Liver (tissue), 9 donors: ENCODE data around the gene TMPRSS3. TPM values are rescaled to one million over a fixed set of nuclear protein-coding genes. Genes with fewer than 3 reads are reported as not detected.

Source experiments
- DNase-seq: peaks from one replicate; pipeline ENCODE4 v3.0.0-alpha.2; 2017; ENCODE audit warnings: low spot score
- H3K27ac ChIP-seq, 2 donors: one replicate each; pipeline ENCODE4 v1.7.0; 2013; ENCODE audit warnings: inconsistent platforms in 2 of 2, low read length in 2 of 2, control low read depth in 1 of 2, low read depth in 1 of 2, mild to moderate bottlenecking in 1 of 2
- H3K27me3 ChIP-seq, 4 donors: one replicate each; pipeline versions ENCODE4 v1.6.1 to v1.7.0; 2013; ENCODE audit warnings: low read length in 3 of 4, inconsistent platforms in 1 of 4, mild to moderate bottlenecking in 1 of 4, moderate library complexity in 1 of 4; ENCODE audit not compliant: control insufficient read depth in 4 of 4, insufficient read depth in 4 of 4
- H3K36me3 ChIP-seq, 4 donors: one replicate each; pipeline versions ENCODE4 v1.6.1 to v1.7.0; 2013; ENCODE audit warnings: low read length in 3 of 4, mild to moderate bottlenecking in 3 of 4, low read depth in 1 of 4, moderate library complexity in 1 of 4; ENCODE audit not compliant: control insufficient read depth in 4 of 4, insufficient read depth in 3 of 4
- H3K4me1 ChIP-seq, 4 donors: one replicate each; pipeline versions ENCODE4 v1.6.1 to v1.7.0; 2013; ENCODE audit warnings: low read length in 3 of 4, mild to moderate bottlenecking in 3 of 4, moderate library complexity in 1 of 4; ENCODE audit not compliant: control insufficient read depth in 4 of 4, insufficient read depth in 4 of 4
- H3K4me3 ChIP-seq, 3 donors: one replicate each; pipeline versions ENCODE4 v1.6.1 to v1.7.0; 2013; ENCODE audit warnings: low read length in 3 of 3, control low read depth in 1 of 3, low read depth in 1 of 3, mild to moderate bottlenecking in 1 of 3
- H3K9ac ChIP-seq, 2 donors: one replicate each; pipeline ENCODE4 v1.7.0; 2013; ENCODE audit warnings: low read length in 2 of 2, mild to moderate bottlenecking in 2 of 2, moderate library complexity in 2 of 2, control low read depth in 1 of 2, low read depth in 1 of 2
- H3K9me3 ChIP-seq, 4 donors: one replicate each; pipeline versions ENCODE4 v1.6.1 to v1.7.0; 2013; ENCODE audit warnings: low read length in 3 of 4; ENCODE audit not compliant: control insufficient read depth in 4 of 4
- EGR1 ChIP-seq, 2 donors: IDR thresholded peaks; 2 replicates each; pipeline ENCODE4 v1.6.1; 2016 to 2018; ENCODE audit warnings: antibody characterized with exemption in 2 of 2, low read depth in 2 of 2
- FOXA1 ChIP-seq: IDR thresholded peaks from 2 replicates; pipeline ENCODE4 v1.6.1; 2016; ENCODE audit warnings: antibody characterized with exemption
- FOXA2 ChIP-seq: IDR thresholded peaks from 2 replicates; pipeline ENCODE4 v1.6.1; 2016; ENCODE audit warnings: antibody characterized with exemption
- GABPA ChIP-seq, 2 donors: IDR thresholded peaks in 1 of 2; conservative IDR thresholded peaks in 1 of 2; 2 replicates each; pipeline ENCODE4 v1.6.1; 2016; ENCODE audit warnings: antibody characterized with exemption in 2 of 2, mild to moderate bottlenecking in 1 of 2, moderate library complexity in 1 of 2
- HNF4A ChIP-seq, 2 donors: conservative IDR thresholded peaks; 2 replicates each; pipeline ENCODE4 v1.6.1; 2016; ENCODE audit warnings: antibody characterized with exemption in 2 of 2, mild to moderate bottlenecking in 2 of 2
- HNF4G ChIP-seq: IDR thresholded peaks from 2 replicates; pipeline ENCODE4 v1.6.1; 2016; ENCODE audit warnings: antibody characterized with exemption
- JUND ChIP-seq, 2 donors: IDR thresholded peaks; 2 replicates each; pipeline ENCODE4 v1.6.1; 2016; ENCODE audit warnings: antibody characterized with exemption in 2 of 2
- NR2F2 ChIP-seq: IDR thresholded peaks from 2 replicates; pipeline ENCODE4 v1.6.1; 2016; ENCODE audit warnings: antibody characterized with exemption
- RAD21 ChIP-seq, 2 donors: IDR thresholded peaks; 2 replicates each; pipeline ENCODE4 v1.6.1; 2016; ENCODE audit warnings: antibody characterized with exemption in 2 of 2, mild to moderate bottlenecking in 2 of 2
- RXRA ChIP-seq, 2 donors: IDR thresholded peaks; 2 replicates each; pipeline ENCODE4 v1.6.1; 2017 to 2018; ENCODE audit warnings: antibody characterized with exemption in 2 of 2, mild to moderate bottlenecking in 1 of 2
- SP1 ChIP-seq: IDR thresholded peaks from 2 replicates; pipeline ENCODE4 v1.6.1; 2018; ENCODE audit warnings: antibody characterized with exemption, mild to moderate bottlenecking
- TAF1 ChIP-seq: conservative IDR thresholded peaks from 2 replicates; pipeline ENCODE4 v1.6.1; 2016; ENCODE audit warnings: antibody characterized with exemption, mild to moderate bottlenecking
- YY1 ChIP-seq: IDR thresholded peaks from 2 replicates; pipeline ENCODE4 v1.6.1; 2016; ENCODE audit warnings: antibody characterized with exemption, mild to moderate bottlenecking
- WGBS: extraction: QIAGEN DNeasy Blood & Tissue Kit; methylation state at CpG from one replicate; pipeline ENCODE4 v1.1.7; 2013; 5-methylcytosine and 5-hydroxymethylcytosine counted together
- polyA plus RNA-seq, 2 donors: library from polyadenylated mRNA; stranded (reverse) in 1 of 2; unstranded in 1 of 2; fragments of 200-250 nt in 1 of 2; fragments of >200 nt in 1 of 2; fragmentation: Nextera tagmentation in 1 of 2; extraction: Ambion mirVana in 1 of 2; gene quantifications; one replicate each; pipeline versions ENCODE4 v1.2.1 to v1.2.3, GENCODE V29; 2013 to 2015
- total RNA-seq, 2 donors: library from RNA; depleted of rRNA; stranded (reverse); fragments of >200 nt; gene quantifications; one replicate each; pipeline ENCODE4 v1.2.3, GENCODE V29; 2014
- TF ChIP-seq, protein P1 (sequence below): fragments of 150-350 bp; IDR thresholded peaks from 2 replicates; pipeline ENCODE4 v1.5.1; 2017; ENCODE audit warnings: improper control_type of control experiment, low read depth, low read length; ENCODE audit not compliant: missing input control
- TF ChIP-seq, protein P2 (sequence below): IDR thresholded peaks from 2 replicates; pipeline ENCODE4 v1.6.1; 2016; ENCODE audit warnings: antibody characterized with exemption
- TF ChIP-seq, protein P3 (sequence below): IDR thresholded peaks from 2 replicates; pipeline ENCODE4 v1.6.1; 2016; ENCODE audit warnings: antibody characterized with exemption
- TF ChIP-seq, protein P4 (sequence below): IDR thresholded peaks from 2 replicates; pipeline ENCODE4 v1.6.1; 2016; ENCODE audit warnings: antibody characterized with exemption
- TF ChIP-seq, protein P5 (sequence below): IDR thresholded peaks from 2 replicates; pipeline ENCODE4 v1.6.1; 2016; ENCODE audit warnings: antibody characterized with exemption, mild to moderate bottlenecking
- donor health status: healthy.
- donor health status: healthy.
- donor health status: healthy.
- donor health status: healthy.
- donor health status: healthy.

The TMPRSS3 gene
- total and polyA plus RNA-seq, 4 donors, result 0.25 to 0.50 TPM; not detected in 2

DNA sequence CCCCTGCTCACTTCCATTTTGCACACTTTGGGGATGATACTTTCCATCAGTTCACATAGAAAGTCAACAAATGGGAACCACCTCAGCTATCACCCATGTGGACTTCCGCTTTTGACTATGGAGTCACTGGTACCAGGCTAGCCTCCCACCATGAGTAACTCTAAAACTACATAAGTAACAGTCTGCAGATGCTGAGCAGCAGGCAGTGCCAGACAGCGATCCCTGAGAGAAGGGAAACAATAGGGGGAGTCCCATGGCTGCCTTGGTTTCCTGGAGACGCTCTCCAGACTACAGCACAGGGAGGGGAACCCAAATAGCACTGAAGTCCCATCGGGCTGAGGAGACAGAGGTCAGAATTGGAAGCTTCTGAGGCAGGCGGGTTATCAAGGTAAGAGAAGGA is 42.2 kb downstream of the TMPRSS3 start:
- DNase-seq, result no peak
- no peak for TF ChIP-seq HNF4G
- TF ChIP-seq HNF4A (conservative IDR thresholded peaks at IDR 0.05), result no peak
- no peak for TF ChIP-seq RAD21 (IDR thresholded peaks at IDR 0.05)
- TF ChIP-seq NR2F2, result no peak
- TF ChIP-seq, protein P1, sequence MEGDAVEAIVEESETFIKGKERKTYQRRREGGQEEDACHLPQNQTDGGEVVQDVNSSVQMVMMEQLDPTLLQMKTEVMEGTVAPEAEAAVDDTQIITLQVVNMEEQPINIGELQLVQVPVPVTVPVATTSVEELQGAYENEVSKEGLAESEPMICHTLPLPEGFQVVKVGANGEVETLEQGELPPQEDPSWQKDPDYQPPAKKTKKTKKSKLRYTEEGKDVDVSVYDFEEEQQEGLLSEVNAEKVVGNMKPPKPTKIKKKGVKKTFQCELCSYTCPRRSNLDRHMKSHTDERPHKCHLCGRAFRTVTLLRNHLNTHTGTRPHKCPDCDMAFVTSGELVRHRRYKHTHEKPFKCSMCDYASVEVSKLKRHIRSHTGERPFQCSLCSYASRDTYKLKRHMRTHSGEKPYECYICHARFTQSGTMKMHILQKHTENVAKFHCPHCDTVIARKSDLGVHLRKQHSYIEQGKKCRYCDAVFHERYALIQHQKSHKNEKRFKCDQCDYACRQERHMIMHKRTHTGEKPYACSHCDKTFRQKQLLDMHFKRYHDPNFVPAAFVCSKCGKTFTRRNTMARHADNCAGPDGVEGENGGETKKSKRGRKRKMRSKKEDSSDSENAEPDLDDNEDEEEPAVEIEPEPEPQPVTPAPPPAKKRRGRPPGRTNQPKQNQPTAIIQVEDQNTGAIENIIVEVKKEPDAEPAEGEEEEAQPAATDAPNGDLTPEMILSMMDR, result no peak
- TF ChIP-seq, protein P2, sequence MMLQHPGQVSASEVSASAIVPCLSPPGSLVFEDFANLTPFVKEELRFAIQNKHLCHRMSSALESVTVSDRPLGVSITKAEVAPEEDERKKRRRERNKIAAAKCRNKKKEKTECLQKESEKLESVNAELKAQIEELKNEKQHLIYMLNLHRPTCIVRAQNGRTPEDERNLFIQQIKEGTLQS, result no peak
- no peak for TF ChIP-seq JUND (IDR thresholded peaks at IDR 0.05)
- no peak for TF ChIP-seq TAF1
- no peak for TF ChIP-seq SP1
- no peak for TF ChIP-seq FOXA1
- peaks cover 0 to 6% (median 3%) of the 10 kb centered on the region in 4 donors for H3K9me3 ChIP-seq
- peaks cover 0 to 5% (median 0%) of the 10 kb centered on the region in 4 donors for H3K27me3 ChIP-seq
- WGBS, result 85% methylated on average over 5 of the region's 5 CpGs
- H3K9ac ChIP-seq, result no peak overlapping the region
- H3K27ac ChIP-seq, result no peak overlapping the region
- no peaks in the 10 kb centered on the region for H3K36me3 ChIP-seq
- H3K4me3 ChIP-seq, result no peak overlapping the region
- H3K4me1 ChIP-seq, result no peaks in the 10 kb centered on the region

DNA sequence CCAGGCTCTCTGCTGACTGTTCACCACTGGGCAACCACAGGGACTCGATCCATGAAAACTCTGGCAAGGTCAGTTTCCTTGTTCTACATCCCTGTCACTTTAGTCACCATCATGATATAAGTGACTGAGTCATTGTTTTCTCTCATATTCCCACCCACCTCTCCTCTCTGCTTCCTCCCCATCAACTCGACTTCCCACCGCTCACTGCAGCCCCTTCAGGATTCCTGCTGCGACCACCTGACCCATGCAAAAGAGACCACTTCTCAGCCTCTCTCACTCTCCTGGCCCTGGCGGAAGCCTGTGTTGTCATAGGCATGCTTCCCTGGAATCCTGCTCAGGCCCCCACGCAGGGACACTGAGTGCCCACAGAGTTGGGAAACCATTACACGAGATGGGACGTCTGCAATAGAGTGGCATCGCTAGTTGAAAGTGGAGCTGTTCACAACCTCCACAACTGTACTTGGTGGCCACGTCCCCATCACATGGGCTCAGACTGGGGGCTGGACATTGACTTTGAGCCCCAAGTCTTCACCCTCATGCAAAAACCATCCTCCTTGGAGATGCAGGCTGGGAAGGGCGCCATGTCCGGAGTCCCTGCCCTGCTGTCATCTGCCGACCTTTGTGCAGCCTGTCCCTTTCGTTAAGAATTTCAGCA is 43.3 kb downstream of the TMPRSS3 start:
- H3K36me3 ChIP-seq, result no peaks in the 10 kb centered on the region
- WGBS, result 83% methylated on average over 14 of the region's 14 CpGs
- H3K9ac ChIP-seq, result no peak overlapping the region
- no peak for DNase-seq
- no peak overlapping the region for H3K27ac ChIP-seq
- peaks cover 0 to 5% (median 2%) of the 10 kb centered on the region in 4 donors for H3K9me3 ChIP-seq
- no peak overlapping the region for H3K4me3 ChIP-seq
- peaks cover 0 to 9% (median 0%) of the 10 kb centered on the region in 4 donors for H3K27me3 ChIP-seq
- TF ChIP-seq JUND (IDR thresholded peaks at IDR 0.05) (no peak), SP1 (no peak), YY1 (no peak), RXRA (IDR thresholded peaks at IDR 0.05) (no peak), HNF4G (no peak), EGR1 (IDR thresholded peaks at IDR 0.05; ENCODE audit: low read depth in 2 of 2) (no peak), FOXA1 (no peak), GABPA (IDR thresholded peaks at IDR 0.05 in 1 of 2, conservative IDR thresholded peaks at IDR 0.05 in 1 of 2) (no peak), FOXA2 (no peak), HNF4A (conservative IDR thresholded peaks at IDR 0.05) (no peak), RAD21 (IDR thresholded peaks at IDR 0.05) (no peak), NR2F2 (no peak), TAF1 (no peak)
- TF ChIP-seq, protein P3, sequence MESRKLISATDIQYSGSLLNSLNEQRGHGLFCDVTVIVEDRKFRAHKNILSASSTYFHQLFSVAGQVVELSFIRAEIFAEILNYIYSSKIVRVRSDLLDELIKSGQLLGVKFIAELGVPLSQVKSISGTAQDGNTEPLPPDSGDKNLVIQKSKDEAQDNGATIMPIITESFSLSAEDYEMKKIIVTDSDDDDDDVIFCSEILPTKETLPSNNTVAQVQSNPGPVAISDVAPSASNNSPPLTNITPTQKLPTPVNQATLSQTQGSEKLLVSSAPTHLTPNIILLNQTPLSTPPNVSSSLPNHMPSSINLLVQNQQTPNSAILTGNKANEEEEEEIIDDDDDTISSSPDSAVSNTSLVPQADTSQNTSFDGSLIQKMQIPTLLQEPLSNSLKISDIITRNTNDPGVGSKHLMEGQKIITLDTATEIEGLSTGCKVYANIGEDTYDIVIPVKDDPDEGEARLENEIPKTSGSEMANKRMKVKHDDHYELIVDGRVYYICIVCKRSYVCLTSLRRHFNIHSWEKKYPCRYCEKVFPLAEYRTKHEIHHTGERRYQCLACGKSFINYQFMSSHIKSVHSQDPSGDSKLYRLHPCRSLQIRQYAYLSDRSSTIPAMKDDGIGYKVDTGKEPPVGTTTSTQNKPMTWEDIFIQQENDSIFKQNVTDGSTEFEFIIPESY, result no peak
- TF ChIP-seq, protein P1, result no peak
- TF ChIP-seq, protein P4, sequence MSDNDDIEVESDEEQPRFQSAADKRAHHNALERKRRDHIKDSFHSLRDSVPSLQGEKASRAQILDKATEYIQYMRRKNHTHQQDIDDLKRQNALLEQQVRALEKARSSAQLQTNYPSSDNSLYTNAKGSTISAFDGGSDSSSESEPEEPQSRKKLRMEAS, result no peak
- TF ChIP-seq, protein P2, result no peak
- TF ChIP-seq, protein P5, sequence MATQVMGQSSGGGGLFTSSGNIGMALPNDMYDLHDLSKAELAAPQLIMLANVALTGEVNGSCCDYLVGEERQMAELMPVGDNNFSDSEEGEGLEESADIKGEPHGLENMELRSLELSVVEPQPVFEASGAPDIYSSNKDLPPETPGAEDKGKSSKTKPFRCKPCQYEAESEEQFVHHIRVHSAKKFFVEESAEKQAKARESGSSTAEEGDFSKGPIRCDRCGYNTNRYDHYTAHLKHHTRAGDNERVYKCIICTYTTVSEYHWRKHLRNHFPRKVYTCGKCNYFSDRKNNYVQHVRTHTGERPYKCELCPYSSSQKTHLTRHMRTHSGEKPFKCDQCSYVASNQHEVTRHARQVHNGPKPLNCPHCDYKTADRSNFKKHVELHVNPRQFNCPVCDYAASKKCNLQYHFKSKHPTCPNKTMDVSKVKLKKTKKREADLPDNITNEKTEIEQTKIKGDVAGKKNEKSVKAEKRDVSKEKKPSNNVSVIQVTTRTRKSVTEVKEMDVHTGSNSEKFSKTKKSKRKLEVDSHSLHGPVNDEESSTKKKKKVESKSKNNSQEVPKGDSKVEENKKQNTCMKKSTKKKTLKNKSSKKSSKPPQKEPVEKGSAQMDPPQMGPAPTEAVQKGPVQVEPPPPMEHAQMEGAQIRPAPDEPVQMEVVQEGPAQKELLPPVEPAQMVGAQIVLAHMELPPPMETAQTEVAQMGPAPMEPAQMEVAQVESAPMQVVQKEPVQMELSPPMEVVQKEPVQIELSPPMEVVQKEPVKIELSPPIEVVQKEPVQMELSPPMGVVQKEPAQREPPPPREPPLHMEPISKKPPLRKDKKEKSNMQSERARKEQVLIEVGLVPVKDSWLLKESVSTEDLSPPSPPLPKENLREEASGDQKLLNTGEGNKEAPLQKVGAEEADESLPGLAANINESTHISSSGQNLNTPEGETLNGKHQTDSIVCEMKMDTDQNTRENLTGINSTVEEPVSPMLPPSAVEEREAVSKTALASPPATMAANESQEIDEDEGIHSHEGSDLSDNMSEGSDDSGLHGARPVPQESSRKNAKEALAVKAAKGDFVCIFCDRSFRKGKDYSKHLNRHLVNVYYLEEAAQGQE, result no peak
- H3K4me1 ChIP-seq, result no peaks in the 10 kb centered on the region
